GM12874 (cell line): Measurements from ENCODE around the gene MC1R.

Experiments
- TF ChIP-seq, protein P1 (sequence below): IDR thresholded peaks from 2 replicates; pipeline ENCODE4 v1.5.1; 2011; ENCODE audit warnings: low read depth, mild to moderate bottlenecking, control low read depth, low read length, moderate library complexity; ENCODE audit not compliant: insufficient read depth

The MC1R gene

DNA sequence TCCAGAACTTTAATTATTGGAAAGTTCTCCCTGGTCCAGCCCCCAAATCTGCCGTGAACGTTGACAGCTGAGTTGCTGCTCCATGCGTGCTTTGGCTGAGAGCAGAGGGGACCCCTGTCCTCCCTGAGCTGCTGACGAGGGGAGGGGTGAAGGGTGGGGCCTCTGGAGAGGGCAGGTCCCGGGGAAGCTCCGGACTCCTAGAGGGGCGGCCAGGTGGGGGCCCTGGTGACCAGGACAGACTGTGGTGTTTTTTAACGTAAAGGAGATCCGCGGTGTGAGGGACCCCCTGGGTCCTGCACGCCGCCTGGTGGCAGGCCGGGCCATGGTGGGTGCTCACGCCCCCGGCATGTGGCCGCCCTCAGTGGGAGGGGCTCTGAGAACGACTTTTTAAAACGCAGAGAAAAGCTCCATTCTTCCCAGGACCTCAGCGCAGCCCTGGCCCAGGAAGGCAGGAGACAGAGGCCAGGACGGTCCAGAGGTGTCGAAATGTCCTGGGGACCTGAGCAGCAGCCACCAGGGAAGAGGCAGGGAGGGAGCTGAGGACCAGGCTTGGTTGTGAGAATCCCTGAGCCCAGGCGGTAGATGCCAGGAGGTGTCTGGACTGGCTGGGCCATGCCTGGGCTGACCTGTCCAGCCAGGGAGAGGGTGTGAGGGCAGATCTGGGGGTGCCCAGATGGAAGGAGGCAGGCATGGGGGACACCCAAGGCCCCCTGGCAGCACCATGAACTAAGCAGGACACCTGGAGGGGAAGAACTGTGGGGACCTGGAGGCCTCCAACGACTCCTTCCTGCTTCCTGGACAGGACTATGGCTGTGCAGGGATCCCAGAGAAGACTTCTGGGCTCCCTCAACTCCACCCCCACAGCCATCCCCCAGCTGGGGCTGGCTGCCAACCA is at the start of gene MC1R:
TSS of gene MC1R (plus strand) at position 410 of the 895 bp plus-strand sequence. CDS start at position 807, 397 bp downstream.
- TF ChIP-seq, protein P1, sequence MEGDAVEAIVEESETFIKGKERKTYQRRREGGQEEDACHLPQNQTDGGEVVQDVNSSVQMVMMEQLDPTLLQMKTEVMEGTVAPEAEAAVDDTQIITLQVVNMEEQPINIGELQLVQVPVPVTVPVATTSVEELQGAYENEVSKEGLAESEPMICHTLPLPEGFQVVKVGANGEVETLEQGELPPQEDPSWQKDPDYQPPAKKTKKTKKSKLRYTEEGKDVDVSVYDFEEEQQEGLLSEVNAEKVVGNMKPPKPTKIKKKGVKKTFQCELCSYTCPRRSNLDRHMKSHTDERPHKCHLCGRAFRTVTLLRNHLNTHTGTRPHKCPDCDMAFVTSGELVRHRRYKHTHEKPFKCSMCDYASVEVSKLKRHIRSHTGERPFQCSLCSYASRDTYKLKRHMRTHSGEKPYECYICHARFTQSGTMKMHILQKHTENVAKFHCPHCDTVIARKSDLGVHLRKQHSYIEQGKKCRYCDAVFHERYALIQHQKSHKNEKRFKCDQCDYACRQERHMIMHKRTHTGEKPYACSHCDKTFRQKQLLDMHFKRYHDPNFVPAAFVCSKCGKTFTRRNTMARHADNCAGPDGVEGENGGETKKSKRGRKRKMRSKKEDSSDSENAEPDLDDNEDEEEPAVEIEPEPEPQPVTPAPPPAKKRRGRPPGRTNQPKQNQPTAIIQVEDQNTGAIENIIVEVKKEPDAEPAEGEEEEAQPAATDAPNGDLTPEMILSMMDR = peak; percentile 81

DNA sequence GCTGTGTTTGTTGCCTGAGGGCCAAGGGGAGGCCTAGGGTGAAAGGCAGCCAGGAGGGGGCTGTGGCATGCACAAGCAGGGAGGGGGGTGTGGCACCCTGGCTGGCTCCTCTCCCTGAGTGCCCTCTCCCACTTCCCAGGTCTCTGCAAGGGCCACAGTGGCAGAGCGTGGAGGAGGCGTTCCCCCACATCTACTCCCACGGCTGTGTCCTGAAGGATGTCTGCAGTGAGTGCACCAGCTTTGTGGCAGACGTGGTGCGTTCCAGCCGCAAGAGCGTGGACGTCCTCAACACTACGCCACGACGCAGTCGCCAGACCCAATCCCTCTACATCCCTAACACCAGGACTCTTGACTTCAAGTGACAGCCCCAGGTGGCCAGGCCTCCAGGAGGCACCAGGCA is 48.8 kb upstream of the MC1R start:
- TF ChIP-seq, protein P1 = no peak

GRCh38 chr16:89870440-89870839 is 48.2 kb upstream of the MC1R start:
- TF ChIP-seq, protein P1 = no peak

DNA sequence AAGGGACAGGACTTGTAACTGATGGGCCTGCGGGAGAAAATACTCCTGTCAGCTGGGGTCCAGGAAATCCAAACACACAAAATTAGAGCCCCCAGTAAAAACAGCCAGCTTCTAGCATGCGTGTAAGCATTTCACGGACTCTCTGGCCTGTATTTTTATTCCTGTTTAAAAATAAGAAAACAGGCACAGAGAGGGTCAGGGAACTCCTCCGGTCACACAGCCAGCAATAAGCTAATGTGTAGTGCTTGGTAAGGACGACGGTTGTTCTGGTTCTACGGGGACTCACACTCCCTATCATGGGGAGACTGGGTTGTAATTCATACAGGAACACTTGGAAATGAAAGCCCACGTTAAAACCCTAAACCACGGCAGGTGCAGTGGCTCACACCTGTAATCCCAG is 46.8 kb upstream of the MC1R start:
- TF ChIP-seq, protein P1 = no peak

GRCh38 chr16:89873109-89873971 is 45.3 kb upstream of the MC1R start, which contains the start of gene TCF25:
TSS of gene TCF25 (plus strand) at chr16:89873592. CDS start at chr16:89873668, 76 bp downstream.
- TF ChIP-seq, protein P1 = no peak

DNA sequence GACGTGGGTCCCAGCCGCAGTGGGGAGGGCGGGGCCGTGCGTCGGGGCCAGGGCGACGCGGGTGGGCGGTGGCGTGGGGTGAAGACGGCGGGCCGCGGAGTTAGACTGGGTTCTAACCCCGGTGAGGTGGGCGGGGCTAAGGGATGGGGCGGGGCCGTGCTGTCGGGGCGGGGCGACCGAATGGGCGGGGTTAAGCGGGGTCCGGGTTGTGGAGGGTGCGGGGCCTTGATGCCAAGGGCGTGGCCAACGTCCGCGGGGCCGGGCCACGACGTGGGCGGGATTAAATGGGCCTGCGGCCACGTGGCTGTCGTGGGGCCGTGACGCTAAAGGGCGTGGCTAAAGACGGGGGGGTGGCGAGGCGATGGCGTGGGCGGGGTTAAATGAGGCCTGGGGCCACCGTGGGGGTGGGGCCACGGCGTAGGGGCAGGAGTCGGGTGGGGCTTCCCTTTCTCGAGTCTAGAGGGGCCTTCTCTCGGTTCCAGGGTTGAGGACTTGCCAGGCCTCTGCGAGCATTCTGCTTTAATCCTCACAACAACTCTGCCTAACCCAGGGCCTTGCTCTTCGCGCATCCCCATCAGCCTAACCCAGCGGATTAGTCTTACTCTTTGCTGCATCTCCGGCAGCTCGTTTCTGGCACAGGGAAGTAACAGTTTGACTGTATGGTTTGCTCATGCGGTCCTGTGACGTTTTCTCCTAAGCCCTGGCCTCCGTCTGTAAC is 44.5 kb upstream of the MC1R start:
- TF ChIP-seq, protein P1 = no peak
